DMS53 treated with DMSO at 0.1 percent for 48 hours (cell line): ENCODE results near the gene NEIL3.

Experiments
- DNase-seq: peaks from one replicate; lab custom pipeline; 2025; ENCODE audit not compliant: unreplicated experiment; lab: John Stamatoyannopoulos, UW

Gene NEIL3

GRCh38 chr4:177369372-177369771 is 59.7 kb downstream of the NEIL3 start:
- no peak for DNase-seq

- DNase-seq = no peak
Measured at GRCh38 chr4:177371461-177371860, 61.8 kb downstream of the NEIL3 start.

- no peak for DNase-seq
Measured at GRCh38 chr4:177374966-177375365, 65.3 kb downstream of the NEIL3 start.

GRCh38 chr4:177375372-177375771 is 65.7 kb downstream of the NEIL3 start:
- DNase-seq = no peak

- no peak for DNase-seq
Measured at GRCh38 chr4:177376024-177376423, 66.3 kb downstream of the NEIL3 start.

- no peak for DNase-seq
Measured at GRCh38 chr4:177380730-177381287, 71.1 kb downstream of the NEIL3 start.

- DNase-seq = no peak
Measured at GRCh38 chr4:177381762-177382310, 72.2 kb downstream of the NEIL3 start.

GRCh38 chr4:177384856-177385397 is 75.3 kb downstream of the NEIL3 start:
- peak; percentile 9 for DNase-seq

- DNase-seq = no peak
Measured at GRCh38 chr4:177385576-177386277, 76.1 kb downstream of the NEIL3 start.

GRCh38 chr4:177386278-177386815 is 76.7 kb downstream of the NEIL3 start:
- DNase-seq = no peak

GRCh38 chr4:177391287-177391686 is 81.6 kb downstream of the NEIL3 start:
- DNase-seq = no peak

GRCh38 chr4:177391953-177392352 is 82.3 kb downstream of the NEIL3 start:
- DNase-seq = no peak

GRCh38 chr4:177393236-177393635 is 83.6 kb downstream of the NEIL3 start:
- DNase-seq = no peak

- DNase-seq = no peak
Measured at GRCh38 chr4:177396352-177396751, 86.7 kb downstream of the NEIL3 start.

GRCh38 chr4:177400030-177400429 is 90.4 kb downstream of the NEIL3 start:
- no peak for DNase-seq

GRCh38 chr4:177401658-177402273 is 92.1 kb downstream of the NEIL3 start:
- DNase-seq = no peak

GRCh38 chr4:177403746-177404145 is 94.1 kb downstream of the NEIL3 start:
- DNase-seq = no peak

- no peak for DNase-seq
Measured at GRCh38 chr4:177404342-177404741, 94.7 kb downstream of the NEIL3 start.

GRCh38 chr4:177404986-177405385 is 95.3 kb downstream of the NEIL3 start:
- DNase-seq = no peak

- DNase-seq = no peak
Measured at GRCh38 chr4:177405508-177405907, 95.8 kb downstream of the NEIL3 start.

- DNase-seq = no peak
Measured at GRCh38 chr4:177408023-177408422, 98.3 kb downstream of the NEIL3 start.

- peak; percentile 7 for DNase-seq
Measured at GRCh38 chr4:177410566-177410965, 100.9 kb downstream of the NEIL3 start.
